IPS-15b (cell line): ENCODE results near the gene ESYT2.
A peak's percentile ranks its signal among the peaks of the same experiment; 100 is the strongest.
"Not testable (repeated sequence)": the region's sequence is repeated elsewhere in the genome, so short reads cannot be mapped to it uniquely, and the experiment has no call there.

Experiments
- H3K27me3 ChIP-seq: one replicate; pipeline ENCODE4 v1.6.1; 2013; ENCODE audit warnings: low read length; ENCODE audit not compliant: control insufficient read depth, insufficient read depth
- H3K36me3 ChIP-seq: one replicate; pipeline ENCODE4 v1.6.1; 2013; ENCODE audit warnings: low read length; ENCODE audit not compliant: control insufficient read depth, insufficient read depth
- H3K4me1 ChIP-seq: one replicate; pipeline ENCODE4 v1.6.1; 2013; ENCODE audit warnings: mild to moderate bottlenecking, low read length; ENCODE audit not compliant: control insufficient read depth, insufficient read depth
- H3K4me3 ChIP-seq: one replicate; pipeline ENCODE4 v1.5.1; 2013; ENCODE audit warnings: low read depth, low read length
- H3K9ac ChIP-seq: one replicate; pipeline ENCODE4 v1.6.1; 2013; ENCODE audit warnings: low read depth, mild to moderate bottlenecking, low read length
- H3K9me3 ChIP-seq: one replicate; pipeline ENCODE4 v1.6.1; 2013; ENCODE audit warnings: mild to moderate bottlenecking, low read length; ENCODE audit not compliant: control insufficient read depth, insufficient read depth

The ESYT2 gene

GRCh38 chr7:158829342-158830210 is at the start of gene ESYT2:
ESYT2 (minus strand) TSS chr7:158829509; CDS start chr7:158829418, 91 bp downstream.
- no peaks in the 10 kb centered on the region for H3K36me3 ChIP-seq
- H3K9ac ChIP-seq: peak within 1 kb of the TSS; percentile 66
- peak within 1 kb of the TSS; percentile 81 for H3K4me3 ChIP-seq
- H3K9me3 ChIP-seq: no peaks in the 10 kb centered on the region
- peaks cover 8% of the 10 kb centered on the region for H3K27me3 ChIP-seq
- H3K4me1 ChIP-seq: peaks cover 12% of the 10 kb centered on the region

DNA sequence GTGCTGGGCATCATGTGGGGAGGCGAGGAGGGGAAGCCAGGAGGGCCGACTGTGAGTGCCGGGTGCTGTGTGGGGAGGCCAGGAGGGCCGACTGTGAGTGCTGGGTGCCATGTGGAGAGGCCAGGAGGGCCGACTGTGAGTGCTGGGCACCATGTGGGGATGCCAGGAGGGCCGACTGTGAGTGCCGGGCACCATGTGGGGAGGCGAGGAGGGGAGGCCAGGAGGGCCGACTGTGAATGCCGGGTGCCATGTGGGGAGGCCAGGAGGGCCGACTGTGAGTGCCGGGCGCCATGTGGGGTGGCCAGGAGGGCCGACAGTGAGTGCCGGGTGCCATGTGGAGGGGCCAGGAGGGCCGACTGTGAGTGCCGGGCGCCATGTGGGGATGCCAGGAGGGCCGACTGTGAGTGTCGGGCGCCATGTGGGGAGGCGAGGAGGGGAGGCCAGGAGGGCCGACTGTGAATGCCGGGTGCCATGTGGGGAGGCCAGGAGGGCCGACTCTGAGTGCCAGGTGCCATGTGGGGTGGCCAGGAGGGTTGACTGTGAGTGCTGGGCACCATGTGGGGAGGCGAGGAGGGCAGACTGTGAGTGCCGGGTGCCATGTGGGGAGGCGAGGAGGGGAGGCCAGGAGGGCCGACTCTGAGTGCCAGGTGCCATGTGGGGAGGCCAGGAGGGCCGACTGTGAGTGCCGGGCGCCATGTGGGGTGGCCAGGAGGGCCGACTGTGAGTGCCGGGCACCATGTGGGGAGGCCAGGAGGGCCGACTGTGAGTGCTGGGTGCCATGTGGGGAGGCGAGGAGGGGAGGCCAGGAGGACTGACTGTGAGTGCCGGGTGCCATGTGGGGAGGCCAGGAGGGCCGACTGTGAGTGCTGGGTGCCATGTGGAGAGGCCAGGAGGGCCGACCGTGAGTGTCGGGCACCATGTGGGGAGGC is 49.1 kb upstream of the ESYT2 start:
- peaks cover 13% of the 10 kb centered on the region for H3K36me3 ChIP-seq
- not testable (repeated sequence) for H3K9me3 ChIP-seq, H3K4me1 ChIP-seq, H3K9ac ChIP-seq, H3K4me3 ChIP-seq, H3K27me3 ChIP-seq

DNA sequence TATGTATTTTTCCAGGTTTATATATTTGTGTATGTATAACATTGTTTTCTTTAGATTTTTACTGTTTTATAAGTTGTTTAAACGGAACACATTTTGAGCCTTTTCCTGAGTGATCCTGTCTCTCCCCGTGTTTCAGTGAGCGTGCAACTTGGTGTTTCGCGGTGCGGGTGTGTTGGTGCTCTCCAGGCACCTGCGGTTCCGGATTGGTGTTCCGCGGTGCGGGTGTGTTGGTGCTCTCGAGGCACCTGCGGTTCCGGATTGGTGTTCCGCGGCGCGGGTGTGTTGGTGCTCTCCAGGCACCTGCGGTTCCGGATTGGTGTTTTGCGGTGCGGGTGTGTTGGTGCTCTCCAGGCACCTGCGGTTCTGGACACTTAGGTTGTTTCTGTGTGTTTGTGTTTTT is 47.7 kb upstream of the ESYT2 start:
- no peaks in the 10 kb centered on the region for H3K4me1 ChIP-seq
- H3K4me3 ChIP-seq: no peak overlapping the region
- peaks cover 13% of the 10 kb centered on the region for H3K36me3 ChIP-seq
- H3K27me3 ChIP-seq: no peaks in the 10 kb centered on the region
- H3K9me3 ChIP-seq: no peaks in the 10 kb centered on the region
- no peak overlapping the region for H3K9ac ChIP-seq

DNA sequence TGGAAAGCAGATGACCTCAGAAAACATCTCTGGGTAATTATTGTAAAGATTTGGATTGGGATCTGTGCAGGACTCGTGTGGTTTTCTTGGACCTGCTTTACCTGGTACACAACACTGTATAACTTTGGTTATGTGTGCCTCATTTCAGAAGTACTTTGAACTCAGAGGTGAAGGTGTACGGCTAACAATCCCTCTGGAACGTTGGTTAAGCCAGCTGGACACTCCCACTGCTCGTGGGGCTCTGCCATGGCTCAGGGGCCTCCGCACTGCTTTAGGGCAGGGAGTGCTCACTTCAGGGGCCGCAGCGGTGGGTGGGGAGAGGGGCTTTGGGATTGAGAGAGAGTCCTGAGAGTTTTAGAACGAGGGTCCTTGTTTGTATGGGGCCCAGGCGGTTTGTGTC is 40.6 kb upstream of the ESYT2 start:
- H3K9ac ChIP-seq: no peak overlapping the region
- H3K9me3 ChIP-seq: no peaks in the 10 kb centered on the region
- peaks cover 3% of the 10 kb centered on the region for H3K27me3 ChIP-seq
- no peak overlapping the region for H3K4me3 ChIP-seq
- H3K36me3 ChIP-seq: peaks cover 11% of the 10 kb centered on the region
- no peaks in the 10 kb centered on the region for H3K4me1 ChIP-seq

DNA sequence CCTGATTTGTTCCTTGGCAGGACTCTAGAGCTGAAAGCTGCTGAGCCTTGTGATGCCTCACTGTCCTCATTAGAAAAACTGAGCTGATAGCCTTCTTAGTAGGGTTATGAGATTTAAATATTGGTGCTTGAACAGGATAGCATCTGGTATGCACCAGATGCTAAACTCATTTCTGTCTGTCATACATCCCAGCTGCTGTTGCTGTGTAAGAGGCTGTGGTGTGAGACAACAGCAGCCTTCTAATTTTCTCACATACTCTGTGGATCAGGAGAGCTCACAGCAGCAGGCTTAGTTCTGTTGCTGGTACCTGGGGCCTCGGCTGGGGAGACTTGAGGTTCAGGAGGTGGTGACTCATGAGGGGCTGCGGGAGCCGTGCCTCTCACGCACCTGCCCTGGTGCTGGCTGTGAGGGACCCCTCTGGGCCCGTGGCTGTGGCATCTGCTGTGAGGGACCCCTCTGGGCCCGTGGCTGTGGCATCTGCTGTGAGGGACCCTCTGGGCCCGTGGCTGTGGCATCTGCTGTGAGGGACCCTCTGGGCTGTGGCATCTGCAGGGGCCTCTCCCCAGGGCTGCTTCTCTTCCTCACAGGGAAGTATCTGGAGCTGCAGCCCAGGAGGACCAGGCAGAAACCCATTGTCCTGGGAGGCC is 39.6 kb upstream of the ESYT2 start:
- Histone ChIP-seq H3K4me3 (no peak overlapping the region), H3K36me3 (peaks cover 6% of the 10 kb centered on the region), H3K9me3 (no peaks in the 10 kb centered on the region), H3K27me3 (peaks cover 6% of the 10 kb centered on the region), H3K4me1 (no peaks in the 10 kb centered on the region), H3K9ac (no peak overlapping the region)

DNA sequence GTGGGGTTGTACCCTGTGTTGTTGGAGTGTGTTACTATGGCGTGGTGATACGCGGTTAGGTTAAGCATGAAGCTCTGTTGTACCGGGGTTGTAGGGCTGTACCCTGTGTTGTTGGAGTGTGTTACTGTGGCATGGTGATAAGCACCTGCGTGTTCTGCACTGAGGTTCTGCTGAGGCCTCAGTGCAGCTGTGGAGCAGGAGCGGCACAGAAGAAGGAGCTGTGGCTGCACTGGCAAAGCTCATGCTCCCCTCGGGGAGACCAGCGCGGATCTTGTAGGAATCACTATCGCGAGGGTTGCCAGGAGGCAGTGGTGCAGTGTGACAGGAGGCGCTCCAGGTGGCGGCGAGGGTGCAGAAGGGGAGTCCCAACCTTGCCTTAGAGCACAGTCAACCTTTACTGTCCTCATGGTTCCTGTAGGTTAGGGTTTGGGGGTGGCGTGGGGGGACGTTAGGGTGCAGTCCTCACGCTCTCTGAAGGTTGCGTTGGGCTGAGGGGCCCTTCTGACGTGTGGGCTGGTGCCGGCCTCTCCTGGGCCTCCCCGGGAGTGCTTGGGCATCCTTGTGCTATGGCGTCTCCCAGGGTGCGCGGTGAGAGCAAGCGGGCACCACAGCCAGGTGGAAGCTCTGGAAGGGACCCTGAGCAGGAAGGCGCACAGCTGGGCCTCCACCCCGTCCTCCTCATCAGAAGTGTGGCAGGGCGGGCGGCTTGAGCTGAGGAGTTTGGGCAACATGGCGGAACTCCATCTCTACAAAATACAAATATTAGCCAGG is 38.1 kb upstream of the ESYT2 start:
- peaks cover 6% of the 10 kb centered on the region for H3K27me3 ChIP-seq
- H3K9me3 ChIP-seq: no peaks in the 10 kb centered on the region
- no peaks in the 10 kb centered on the region for H3K4me1 ChIP-seq
- H3K9ac ChIP-seq: no peak overlapping the region
- H3K36me3 ChIP-seq: peaks cover 6% of the 10 kb centered on the region
- H3K4me3 ChIP-seq: no peak overlapping the region

DNA sequence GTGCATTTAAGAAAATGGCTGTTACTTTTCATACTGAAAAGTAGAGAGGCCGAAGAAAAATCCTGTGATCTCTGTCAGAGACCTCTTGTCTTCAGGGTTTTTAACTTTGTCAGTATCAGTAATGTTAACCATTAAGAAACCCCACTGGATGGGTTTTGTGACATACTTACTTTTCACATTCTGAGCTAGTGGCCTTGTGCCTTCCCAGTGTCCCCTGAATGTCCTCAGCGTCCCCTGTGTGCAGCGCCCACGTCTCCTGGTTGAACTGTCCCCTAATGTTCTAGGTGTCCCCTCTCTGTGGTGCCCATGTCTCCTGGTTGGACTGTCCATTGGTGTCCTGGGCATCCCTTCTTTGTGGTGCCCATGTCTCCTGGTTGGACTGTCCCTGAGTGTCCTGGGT is 36.7 kb upstream of the ESYT2 start:
- peaks cover 6% of the 10 kb centered on the region for H3K27me3 ChIP-seq
- H3K9ac ChIP-seq: no peak overlapping the region
- H3K9me3 ChIP-seq: no peaks in the 10 kb centered on the region
- H3K4me1 ChIP-seq: peaks cover 2% of the 10 kb centered on the region
- H3K36me3 ChIP-seq: peaks cover under 1% of the 10 kb centered on the region
- H3K4me3 ChIP-seq: no peak overlapping the region

DNA sequence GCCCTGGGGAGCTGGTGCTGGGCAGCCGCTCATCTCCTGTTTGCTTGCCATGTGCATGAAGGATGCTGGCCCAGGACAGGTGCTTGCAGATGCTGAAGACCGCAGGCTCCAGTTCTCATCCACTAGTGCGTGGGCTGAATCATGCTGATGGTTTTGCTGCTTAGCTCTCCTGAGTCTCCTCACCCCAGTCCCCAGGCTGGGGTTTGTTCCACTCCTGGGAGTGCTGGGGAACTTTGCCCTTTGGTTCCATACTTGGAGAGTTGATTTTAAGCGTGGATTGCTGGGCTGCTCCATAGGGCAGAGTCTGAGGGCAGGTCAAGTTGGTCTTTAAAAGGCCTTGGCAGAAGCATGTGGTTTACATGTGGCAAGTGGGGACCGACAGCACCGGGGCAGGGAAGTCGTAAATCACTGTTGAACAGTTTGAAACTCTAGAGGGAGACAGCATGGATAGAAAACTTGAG is 36.2 kb upstream of the ESYT2 start:
- Histone ChIP-seq H3K27me3 (peaks cover 6% of the 10 kb centered on the region), H3K9ac (no peak overlapping the region), H3K4me3 (no peak overlapping the region), H3K9me3 (no peaks in the 10 kb centered on the region), H3K4me1 (peaks cover 6% of the 10 kb centered on the region), H3K36me3 (no peaks in the 10 kb centered on the region)

DNA sequence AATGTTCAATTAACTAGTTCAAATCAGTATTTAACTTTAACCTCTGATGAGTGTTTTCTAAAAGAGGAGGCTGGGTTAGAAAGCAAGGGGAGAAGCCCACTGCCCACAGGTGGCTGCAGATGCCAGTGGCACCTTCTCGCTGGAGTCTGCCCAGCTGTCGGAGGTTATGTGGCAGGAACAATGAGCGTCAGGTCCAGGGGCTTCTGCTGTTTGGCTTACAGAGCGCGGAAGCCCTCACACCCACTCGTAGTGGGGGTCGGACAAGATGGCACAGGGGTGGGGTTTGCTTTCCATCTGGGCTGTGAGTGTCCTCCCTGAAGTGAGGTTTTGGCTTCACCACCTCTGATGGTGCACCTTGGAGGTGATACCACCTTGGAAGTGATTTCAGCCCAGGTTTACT is 35.5 kb upstream of the ESYT2 start:
- no peak overlapping the region for H3K9ac ChIP-seq
- no peak overlapping the region for H3K4me3 ChIP-seq
- H3K9me3 ChIP-seq: no peaks in the 10 kb centered on the region
- peaks cover 6% of the 10 kb centered on the region for H3K27me3 ChIP-seq
- peaks cover 10% of the 10 kb centered on the region for H3K4me1 ChIP-seq
- no peaks in the 10 kb centered on the region for H3K36me3 ChIP-seq

GRCh38 chr7:158864507-158864820 is 35.2 kb upstream of the ESYT2 start:
- Histone ChIP-seq H3K27me3 (peaks cover 6% of the 10 kb centered on the region), H3K4me3 (peak overlapping the region; percentile 42), H3K4me1 (peaks cover 13% of the 10 kb centered on the region)

More at GRCh38 chr7:158864507-158864820, 35.2 kb upstream of the ESYT2 start:
- no peaks in the 10 kb centered on the region for H3K36me3 ChIP-seq
- H3K9me3 ChIP-seq: no peaks in the 10 kb centered on the region
- no peak overlapping the region for H3K9ac ChIP-seq
